ENCODE data around the gene MCOLN2. TPM values are rescaled to one million over a fixed set of nuclear protein-coding genes. Genes with fewer than 3 reads are reported as not detected.

MCOLN2 gene
- total and polyA plus RNA-seq, 2 of the 13 experiments (the other 11 are each of a cell fraction or from before 2014, with no cell fraction given): not detected

GRCh38 chr1:84971957-84972356, 25.0 kb downstream of the MCOLN2 start:
- no peak overlapping the region for H2AFZ ChIP-seq (ENCODE audit: low read length)
- H3K9me3 ChIP-seq (ENCODE audit: low read length): no peaks in the 10 kb centered on the region
- CTCF ChIA-PET (ENCODE audit: low intra/inter-chr PET ratio, low total read pairs): no interaction called here
- no peak overlapping the region for H3K4me2 ChIP-seq (ENCODE audit: low read depth, low read length)
- intact Hi-C loops (cut with micrococcal nuclease; ENCODE audit: unreplicated experiment) (no loop called here), in situ Hi-C loops (cut with HindIII; ENCODE audit: extremely low pct_ligation_motif_present, low pct_unique_long_range_greater_than_20kb) (no loop called here)
- H3K36me3 ChIP-seq (replicated peaks in 1 of 2; ENCODE audit: control insufficient read depth in 1 of 2, insufficient read depth in 2 of 2, low read length in 2 of 2): no peaks in the 10 kb centered on the region
- no TSS peak for BruUV-seq (replicated peaks)
- 25% methylated on average over 2 of the region's 2 CpGs for WGBS (ENCODE audit: low lambda C conversion rate)
- H3K9ac ChIP-seq (ENCODE audit: insufficient read depth, low read depth, low read length): no peak overlapping the region
- no peaks in the 10 kb centered on the region for H3K4me1 ChIP-seq (ENCODE audit: insufficient read depth, low read length)
- FAIRE-seq: no peak
- H3K4me3 ChIP-seq (replicated peaks in 1 of 3; ENCODE audit: insufficient read depth in 1 of 3, low read depth in 2 of 3, low read length in 3 of 3): no peak overlapping the region
- no peak for ATAC-seq
- no peak for DNase-seq (ENCODE audit: low spot score)
- H3K27me3 ChIP-seq (ENCODE audit: control insufficient read depth in 1 of 2, insufficient read depth in 2 of 2, low read length in 2 of 2): no peaks in the 10 kb centered on the region
- POLR2A ChIA-PET: no interaction called here
- no peak for TF ChIP-seq KLF13 (CRISPR knock-in tag; IDR thresholded peaks at IDR 0.05)
- no peak for TF ChIP-seq ZSCAN30 (CRISPR knock-in tag; IDR thresholded peaks at IDR 0.05)
- no peak for TF ChIP-seq GABPB1 (CRISPR knock-in tag; IDR thresholded peaks at IDR 0.05)
- TF ChIP-seq FOXA3 (CRISPR knock-in tag; IDR thresholded peaks at IDR 0.05): no peak
- no peak for TF ChIP-seq SMARCC2 (IDR thresholded peaks at IDR 0.05)
- no peak for TF ChIP-seq EED (CRISPR knock-in tag; IDR thresholded peaks at IDR 0.05)
- TF ChIP-seq MYPOP (CRISPR knock-in tag; IDR thresholded peaks at IDR 0.05): no peak
- TF ChIP-seq ZNF790 (CRISPR knock-in tag; IDR thresholded peaks at IDR 0.05; ENCODE audit: borderline replicate concordance): no peak
- no peak for TF ChIP-seq STAT5B (CRISPR knock-in tag; IDR thresholded peaks at IDR 0.05)
- no peak for TF ChIP-seq GTF2F1 (IDR thresholded peaks at IDR 0.05; ENCODE audit: low read length)
- no peak for TF ChIP-seq ZNF740 (CRISPR knock-in tag; IDR thresholded peaks at IDR 0.05)
- no peak for TF ChIP-seq ISX (CRISPR knock-in tag; conservative IDR thresholded peaks at IDR 0.05)
- no peak for TF ChIP-seq IRX3 (CRISPR knock-in tag; IDR thresholded peaks at IDR 0.05; ENCODE audit: borderline replicate concordance, low read depth)
- TF ChIP-seq IRF9 (CRISPR knock-in tag; IDR thresholded peaks at IDR 0.05; ENCODE audit: borderline replicate concordance): no peak
- TF ChIP-seq ZFP90 (CRISPR knock-in tag; IDR thresholded peaks at IDR 0.05; ENCODE audit: borderline replicate concordance): no peak
- H3K27ac ChIP-seq (ENCODE audit: extremely low read length, insufficient read depth, low read length): no peak overlapping the region
- H4K20me1 ChIP-seq (ENCODE audit: insufficient read depth, low read length): no peaks in the 10 kb centered on the region
- H3K79me2 ChIP-seq (ENCODE audit: insufficient read depth, low read length): no peaks in the 10 kb centered on the region

Measured in HepG2 (cell line).